Hepatocyte (in vitro differentiated cells): ENCODE data around the gene ARL2BP. TPM values are rescaled to one million over a fixed set of nuclear protein-coding genes. Genes with fewer than 3 reads are reported as not detected.

ENCODE experiments used
- DNase-seq: peaks from one replicate; pipeline ENCODE4 v3.0.0-alpha.2; 2016; ENCODE audit warnings: low spot score
- H2AFZ ChIP-seq: fragments of 200-600 bp; sonication (generic); 2 replicates; pipeline ENCODE4 v1.6.0; 2016; ENCODE audit warnings: antibody characterized with exemption, mild to moderate bottlenecking
- H3K27ac ChIP-seq: fragments of 200-600 bp; sonication (generic); 2 replicates; pipeline ENCODE4 v1.5.1; 2016; ENCODE audit warnings: mild to moderate bottlenecking
- H3K27me3 ChIP-seq: fragments of 200-600 bp; sonication (generic); 2 replicates; pipeline ENCODE4 v1.6.1; 2016
- H3K36me3 ChIP-seq: fragments of 200-600 bp; sonication (generic); replicated peaks from 2 replicates; pipeline ENCODE4 v1.5.1; 2016; ENCODE audit warnings: low read depth; ENCODE audit not compliant: insufficient read depth
- H3K4me1 ChIP-seq: fragments of 200-600 bp; sonication (generic); 2 replicates; pipeline ENCODE4 v1.5.1; 2016; ENCODE audit warnings: mild to moderate bottlenecking, moderate library complexity; ENCODE audit not compliant: insufficient read depth
- H3K4me2 ChIP-seq: fragments of 200-600 bp; sonication (generic); 2 replicates; pipeline ENCODE4 v1.6.0; 2016
- H3K4me3 ChIP-seq: fragments of 200-600 bp; sonication (generic); 2 replicates; pipeline ENCODE4 v1.5.1; 2016; ENCODE audit warnings: mild to moderate bottlenecking
- H3K79me2 ChIP-seq: fragments of 200-600 bp; sonication (generic); 2 replicates; pipeline ENCODE4 v1.6.0; 2017; ENCODE audit warnings: mild to moderate bottlenecking
- H3K9me2 ChIP-seq: fragments of 200-600 bp; sonication (generic); replicated peaks from 2 replicates; pipeline ENCODE4 v1.6.0; 2017; ENCODE audit warnings: mild to moderate bottlenecking; ENCODE audit not compliant: insufficient read depth
- H3K9me3 ChIP-seq: fragments of 200-600 bp; sonication (generic); 2 replicates; pipeline ENCODE4 v1.5.1; 2016; ENCODE audit warnings: low read depth, mild to moderate bottlenecking
- H4K20me1 ChIP-seq: fragments of 200-600 bp; sonication (generic); 2 replicates; pipeline ENCODE4 v1.6.0; 2016; ENCODE audit warnings: mild to moderate bottlenecking; ENCODE audit not compliant: insufficient read depth, poor library complexity, severe bottlenecking
- CTCF ChIP-seq: fragments of 200-600 bp; sonication (generic); IDR thresholded peaks from 2 replicates; pipeline ENCODE4 v1.5.1; 2016; ENCODE audit warnings: antibody characterized with exemption, mild to moderate bottlenecking; ENCODE audit not compliant: poor library complexity
- EZH2 ChIP-seq: fragments of 200-600 bp; sonication (generic); IDR thresholded peaks from 2 replicates; pipeline ENCODE4 v1.6.1; 2016; ENCODE audit warnings: antibody characterized with exemption, mild to moderate bottlenecking, borderline replicate concordance
- EZH2phosphoT487 ChIP-seq: fragments of 200-600 bp; sonication (generic); IDR thresholded peaks from one replicate; pipeline ENCODE4 v1.6.1; 2018; ENCODE audit warnings: antibody characterized with exemption, mild to moderate bottlenecking, low read depth, moderate library complexity; ENCODE audit not compliant: unreplicated experiment, severe bottlenecking
- WGBS: methylation state at CpG from one replicate; pipeline ENCODE4 v1.1.6; 2016; ENCODE audit warnings: low lambda C conversion rate; ENCODE audit errors: missing lambda C conversion rate; 5-methylcytosine and 5-hydroxymethylcytosine counted together
- polyA plus RNA-seq: library from polyadenylated mRNA; unstranded; fragments of >200 nt; fragmentation: Nextera tagmentation; extraction: Ambion mirVana; gene quantifications from 2 replicates; pipeline ENCODE4 v1.2.1, GENCODE V29; 2016
- total RNA-seq: library from RNA; depleted of rRNA; stranded (reverse); fragments of >200 nt; gene quantifications from 2 replicates; pipeline ENCODE4 v1.2.3, GENCODE V29; 2014

ARL2BP gene
- total and polyA plus RNA-seq, 2 experiments from 2014 or later = 102 to 105 TPM

GRCh38 chr16:57283959-57284208 lies 38.8 kb downstream of the ARL2BP start:
- Histone ChIP-seq H3K4me1 (peaks cover 8% of the 10 kb centered on the region), H3K27me3 (peaks cover 3% of the 10 kb centered on the region), H3K79me2 (peaks cover 29% of the 10 kb centered on the region), H3K36me3 (no peaks in the 10 kb centered on the region), H2AFZ (peak overlapping the region; percentile 89), H3K9me2 (no peaks in the 10 kb centered on the region), H3K4me2 (peak overlapping the region; percentile 97), H3K27ac (peak overlapping the region; percentile 82), H3K4me3 (peak overlapping the region; percentile 60), H4K20me1 (no peaks in the 10 kb centered on the region), H3K9me3 (no peaks in the 10 kb centered on the region)
- no peak for TF ChIP-seq EZH2
- WGBS = 6% methylated on average over 9 of the region's 14 CpGs
- DNase-seq = no peak

GRCh38 chr16:57284209-57284951 lies 39.3 kb downstream of the ARL2BP start, which contains the start of gene PLLP:
Gene PLLP (minus strand): TSS chr16:57284672. CDS start chr16:57284540, 132 bp downstream.
- no peaks in the 10 kb centered on the region for H3K9me3 ChIP-seq
- peak within 1 kb of the TSS; percentile 89 for H2AFZ ChIP-seq
- H3K4me2 ChIP-seq = peak within 1 kb of the TSS; percentile 97
- peak; percentile 80 for DNase-seq
- peaks cover 3% of the 10 kb centered on the region for H3K27me3 ChIP-seq
- peaks cover 25% of the 10 kb centered on the region for H3K79me2 ChIP-seq
- no peaks in the 10 kb centered on the region for H3K36me3 ChIP-seq
- WGBS = 3% methylated on average over 63 of the region's 95 CpGs
- no peaks in the 10 kb centered on the region for H3K9me2 ChIP-seq
- H4K20me1 ChIP-seq = no peaks in the 10 kb centered on the region
- H3K4me3 ChIP-seq = peak within 1 kb of the TSS; percentile 60
- peak within 1 kb of the TSS; percentile 82 for H3K27ac ChIP-seq
- H3K4me1 ChIP-seq = peaks cover 8% of the 10 kb centered on the region
- no peak for TF ChIP-seq EZH2
- no peak for TF ChIP-seq CTCF
- no peak for TF ChIP-seq EZH2phosphoT487

DNA sequence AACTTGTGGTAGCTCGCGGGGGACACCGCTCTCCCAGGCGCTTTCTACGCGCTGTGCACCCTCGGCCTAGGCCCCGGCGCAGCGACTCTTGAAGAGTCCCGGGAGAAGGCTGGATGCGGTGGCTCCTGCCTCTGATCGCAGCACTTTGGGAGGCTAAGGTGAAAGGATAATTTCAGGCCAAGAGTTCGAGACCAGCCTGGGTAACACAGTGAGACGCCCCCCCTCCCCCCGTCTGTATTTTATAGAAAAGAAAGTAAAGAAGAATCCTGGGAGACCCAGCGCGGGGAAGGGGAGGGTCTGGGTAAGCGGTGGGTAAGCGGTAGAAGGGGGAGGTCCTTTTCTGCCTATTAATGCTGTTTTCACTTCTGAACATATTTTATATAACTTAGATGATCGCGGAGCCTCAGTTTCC lies 39.9 kb downstream of the ARL2BP start:
- Histone ChIP-seq H3K4me1 (peaks cover 2% of the 10 kb centered on the region), H3K9me3 (no peaks in the 10 kb centered on the region), H2AFZ (peak overlapping the region; percentile 89), H3K4me3 (peak overlapping the region; percentile 60), H3K79me2 (peaks cover 21% of the 10 kb centered on the region), H3K9me2 (no peaks in the 10 kb centered on the region), H3K27me3 (peaks cover 3% of the 10 kb centered on the region), H3K36me3 (no peaks in the 10 kb centered on the region), H4K20me1 (no peaks in the 10 kb centered on the region), H3K27ac (peak overlapping the region; percentile 60), H3K4me2 (peak overlapping the region; percentile 97)
- TF ChIP-seq EZH2phosphoT487 (no peak), EZH2 (no peak), CTCF (no peak)
- DNase-seq = no peak
- WGBS = 20% methylated on average over 22 of the region's 22 CpGs

DNA sequence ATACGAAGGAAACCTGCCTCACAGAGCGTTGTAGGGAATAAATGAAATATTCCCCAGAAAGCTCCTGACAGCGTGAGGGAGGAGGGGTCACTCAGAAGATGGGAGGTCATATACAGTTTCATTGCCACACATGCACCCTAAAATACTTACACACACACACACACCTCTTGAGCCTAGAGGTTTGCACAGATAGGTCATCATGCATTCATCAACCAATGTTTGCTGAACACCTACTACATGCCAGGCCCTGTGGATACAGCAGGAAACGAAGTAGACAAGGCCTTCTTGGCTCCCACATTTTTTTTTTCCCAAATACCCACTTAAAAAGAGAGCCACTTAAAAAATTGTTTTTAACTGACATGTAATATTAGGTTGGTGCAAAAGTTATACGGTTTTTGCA lies 40.3 kb downstream of the ARL2BP start:
- Histone ChIP-seq H3K36me3 (no peaks in the 10 kb centered on the region), H3K9me2 (no peaks in the 10 kb centered on the region), H3K79me2 (peaks cover 21% of the 10 kb centered on the region), H2AFZ (peak overlapping the region; percentile 89), H3K4me1 (no peaks in the 10 kb centered on the region), H3K4me3 (no peak overlapping the region), H3K27ac (no peak overlapping the region), H4K20me1 (no peaks in the 10 kb centered on the region), H3K9me3 (no peaks in the 10 kb centered on the region), H3K4me2 (peak overlapping the region; percentile 97), H3K27me3 (peaks cover 3% of the 10 kb centered on the region)
- 90% methylated on average over 5 of the region's 5 CpGs for WGBS
- DNase-seq = no peak
- TF ChIP-seq EZH2 = no peak
- TF ChIP-seq CTCF = no peak
- TF ChIP-seq EZH2phosphoT487 = no peak
